IgD-negative memory B cell (primary cell): ENCODE data around the gene SF3B1. TPM values are rescaled to one million over a fixed set of nuclear protein-coding genes. Genes with fewer than 3 reads are reported as not detected.
"Not testable (repeated sequence)": the region's sequence is repeated elsewhere in the genome, so short reads cannot be mapped to it uniquely, and the experiment has no call there.

Source experiments
- H3K27ac Mint-ChIP-seq, 3 donors: one replicate each; pipeline ENCODE4 v1.8.0; 2020 to 2022; ENCODE audit warnings: mild to moderate bottlenecking in 3 of 3, mixed read lengths in 3 of 3, moderate library complexity in 1 of 3
- H3K27me3 Mint-ChIP-seq: one replicate; pipeline ENCODE4 v1.8.0; 2021; ENCODE audit warnings: mixed read lengths
- H3K36me3 Mint-ChIP-seq: one replicate; pipeline ENCODE4 v1.8.0; 2020; ENCODE audit warnings: mild to moderate bottlenecking, mixed read lengths
- H3K4me1 Mint-ChIP-seq, 3 donors: one replicate each; pipeline ENCODE4 v1.8.0; 2020 to 2022; ENCODE audit warnings: mixed read lengths in 3 of 3, mild to moderate bottlenecking in 1 of 3
- H3K4me3 Mint-ChIP-seq, 4 donors: one replicate each; pipeline ENCODE4 v1.8.0; 2020 to 2022; ENCODE audit warnings: mild to moderate bottlenecking in 4 of 4, mixed read lengths in 4 of 4, moderate library complexity in 3 of 4
- H3K9me3 Mint-ChIP-seq, 3 donors: one replicate each; pipeline ENCODE4 v1.8.0; 2020 to 2021; ENCODE audit warnings: mixed read lengths in 3 of 3, mild to moderate bottlenecking in 1 of 3
- polyA plus RNA-seq: library from polyadenylated mRNA; unstranded; fragments of 300-500 nt; fragmentation: Illumina TruSeq; gene quantifications from one replicate; pipeline ENCODE4 v1.2.3, GENCODE V29; 2021

SF3B1 gene
- polyA plus RNA-seq, 1 donor from 2014 or later: 124 TPM

GRCh38 chr2:197423307-197423706, 11.5 kb downstream of the SF3B1 start:
- Mint-ChIP-seq H3K36me3 (no peaks in the 10 kb centered on the region), H3K4me1 (peaks cover 19 to 30% (median 27%) of the 10 kb centered on the region in 3 donors), H3K4me3 (no peak overlapping the region), H3K9me3 (no peaks in the 10 kb centered on the region), H3K27ac (no peak overlapping the region), H3K27me3 (no peaks in the 10 kb centered on the region)

GRCh38 chr2:197419438-197419837, 15.4 kb downstream of the SF3B1 start:
- H3K4me1 Mint-ChIP-seq: peaks cover under 1 to 10% (median 5%) of the 10 kb centered on the region in 3 donors
- no peaks in the 10 kb centered on the region for H3K36me3 Mint-ChIP-seq
- no peaks in the 10 kb centered on the region for H3K9me3 Mint-ChIP-seq
- no peak overlapping the region for H3K4me3 Mint-ChIP-seq
- no peaks in the 10 kb centered on the region for H3K27me3 Mint-ChIP-seq
- no peak overlapping the region for H3K27ac Mint-ChIP-seq

GRCh38 chr2:197416268-197416667, 18.6 kb downstream of the SF3B1 start:
- H3K4me1 Mint-ChIP-seq: peaks cover 0 to 2% (median 0%) of the 10 kb centered on the region in 3 donors
- no peaks in the 10 kb centered on the region for H3K27me3 Mint-ChIP-seq
- no peaks in the 10 kb centered on the region for H3K9me3 Mint-ChIP-seq
- H3K36me3 Mint-ChIP-seq: no peaks in the 10 kb centered on the region
- no peak overlapping the region for H3K27ac Mint-ChIP-seq
- H3K4me3 Mint-ChIP-seq: no peak overlapping the region

GRCh38 chr2:197414515-197414914, 20.3 kb downstream of the SF3B1 start:
- Mint-ChIP-seq H3K4me3 (no peak overlapping the region), H3K4me1 (peaks cover 0 to 1% (median 0%) of the 10 kb centered on the region in 3 donors), H3K36me3 (no peaks in the 10 kb centered on the region), H3K27ac (no peak overlapping the region), H3K9me3 (no peaks in the 10 kb centered on the region), H3K27me3 (no peaks in the 10 kb centered on the region)

GRCh38 chr2:197414039-197414438, 20.8 kb downstream of the SF3B1 start:
- Mint-ChIP-seq H3K9me3 (no peaks in the 10 kb centered on the region), H3K4me1 (peaks cover 0 to 1% (median 0%) of the 10 kb centered on the region in 3 donors), H3K4me3 (no peak overlapping the region), H3K27ac (no peak overlapping the region), H3K36me3 (no peaks in the 10 kb centered on the region), H3K27me3 (no peaks in the 10 kb centered on the region)

- H3K4me3 Mint-ChIP-seq: no peak overlapping the region
- peaks cover 0 to 1% (median 0%) of the 10 kb centered on the region in 3 donors for H3K4me1 Mint-ChIP-seq
- no peak overlapping the region for H3K27ac Mint-ChIP-seq
- peaks cover 6% of the 10 kb centered on the region for H3K36me3 Mint-ChIP-seq
- H3K9me3 Mint-ChIP-seq: no peaks in the 10 kb centered on the region
- no peaks in the 10 kb centered on the region for H3K27me3 Mint-ChIP-seq
Measured at GRCh38 chr2:197405582-197405981, 29.2 kb downstream of the SF3B1 start.

GRCh38 chr2:197399887-197400540, 34.8 kb downstream of the SF3B1 start:
- no peak overlapping the region for H3K27ac Mint-ChIP-seq

GRCh38 chr2:197398913-197399312, 35.9 kb downstream of the SF3B1 start:
- Mint-ChIP-seq H3K4me3 (no peak overlapping the region), H3K4me1 (no peaks in the 10 kb centered on the region), H3K27me3 (no peaks in the 10 kb centered on the region), H3K9me3 (no peaks in the 10 kb centered on the region), H3K36me3 (peaks cover 12% of the 10 kb centered on the region), H3K27ac (no peak overlapping the region)

More at GRCh38 chr2:197399887-197400540, 34.8 kb downstream of the SF3B1 start:
- no peaks in the 10 kb centered on the region for H3K9me3 Mint-ChIP-seq
- peaks cover 12% of the 10 kb centered on the region for H3K36me3 Mint-ChIP-seq
- H3K27me3 Mint-ChIP-seq: no peaks in the 10 kb centered on the region
- H3K4me1 Mint-ChIP-seq: no peaks in the 10 kb centered on the region
- H3K4me3 Mint-ChIP-seq: no peak overlapping the region

GRCh38 chr2:197391220-197391717, 43.6 kb downstream of the SF3B1 start:
- peaks cover 11% of the 10 kb centered on the region for H3K36me3 Mint-ChIP-seq
- H3K4me1 Mint-ChIP-seq: peaks cover 0 to 1% (median 0%) of the 10 kb centered on the region in 3 donors
- no peaks in the 10 kb centered on the region for H3K27me3 Mint-ChIP-seq
- no peak overlapping the region for H3K27ac Mint-ChIP-seq
- H3K4me3 Mint-ChIP-seq: no peak overlapping the region
- H3K9me3 Mint-ChIP-seq: no peaks in the 10 kb centered on the region

GRCh38 chr2:197388866-197389587, 45.8 kb downstream of the SF3B1 start:
- Mint-ChIP-seq H3K36me3 (peaks cover 8% of the 10 kb centered on the region), H3K27ac (peak overlapping the region in 1 of 3 donors; percentile 64), H3K4me3 (no peak overlapping the region), H3K27me3 (no peaks in the 10 kb centered on the region), H3K9me3 (no peaks in the 10 kb centered on the region), H3K4me1 (peaks cover 0 to 1% (median 0%) of the 10 kb centered on the region in 3 donors)

GRCh38 chr2:197387179-197387578, 47.6 kb downstream of the SF3B1 start:
- Mint-ChIP-seq H3K9me3 (no peaks in the 10 kb centered on the region), H3K36me3 (peaks cover 8% of the 10 kb centered on the region), H3K27me3 (peaks cover 1% of the 10 kb centered on the region), H3K4me3 (no peak overlapping the region), H3K4me1 (peaks cover 0 to 1% (median 0%) of the 10 kb centered on the region in 3 donors), H3K27ac (no peak overlapping the region)

GRCh38 chr2:197386242-197386641, 48.6 kb downstream of the SF3B1 start:
- peak overlapping the region in 1 of 4 donors; percentile 74 for H3K4me3 Mint-ChIP-seq
- peaks cover 1% of the 10 kb centered on the region for H3K27me3 Mint-ChIP-seq
- H3K36me3 Mint-ChIP-seq: peaks cover 4% of the 10 kb centered on the region
- H3K27ac Mint-ChIP-seq: no peak overlapping the region
- peaks cover 0 to 1% (median 0%) of the 10 kb centered on the region in 3 donors for H3K4me1 Mint-ChIP-seq
- no peaks in the 10 kb centered on the region for H3K9me3 Mint-ChIP-seq

GRCh38 chr2:197383825-197384224, 51.0 kb downstream of the SF3B1 start:
- Mint-ChIP-seq H3K36me3 (no peaks in the 10 kb centered on the region), H3K27ac (no peak overlapping the region), H3K9me3 (no peaks in the 10 kb centered on the region), H3K4me3 (no peak overlapping the region), H3K27me3 (peaks cover 1% of the 10 kb centered on the region), H3K4me1 (peaks cover 4 to 6% (median 5%) of the 10 kb centered on the region in 3 donors)

GRCh38 chr2:197381641-197382040, 53.2 kb downstream of the SF3B1 start:
- Mint-ChIP-seq H3K27me3 (peaks cover 1% of the 10 kb centered on the region), H3K27ac (no peak overlapping the region), H3K4me1 (peaks cover 16 to 17% (median 16%) of the 10 kb centered on the region in 3 donors), H3K9me3 (no peaks in the 10 kb centered on the region), H3K4me3 (no peak overlapping the region), H3K36me3 (no peaks in the 10 kb centered on the region)

GRCh38 chr2:197379918-197380309, 54.9 kb downstream of the SF3B1 start:
- peaks cover 16 to 17% (median 17%) of the 10 kb centered on the region in 3 donors for H3K4me1 Mint-ChIP-seq
- not testable (repeated sequence) for H3K27ac Mint-ChIP-seq, H3K4me3 Mint-ChIP-seq, H3K9me3 Mint-ChIP-seq, H3K27me3 Mint-ChIP-seq, H3K36me3 Mint-ChIP-seq
